SK-N-MC (cell line): ENCODE data around the gene MEAF6.
"Not testable (repeated sequence)": the region's sequence is repeated elsewhere in the genome, so short reads cannot be mapped to it uniquely, and the experiment has no call there.

Experiments used
- DNase-seq: peaks from one replicate; pipeline ENCODE4 v3.0.0-alpha.2; 2011; ENCODE audit warnings: low read depth, low spot score
- H3K27ac ChIP-seq: fragments of 200-600 bp; sonication (generic); 2 replicates; pipeline ENCODE4 v1.5.1; 2016; ENCODE audit warnings: mixed run types
- H3K36me3 ChIP-seq: fragments of 200-600 bp; sonication (generic); 2 replicates; pipeline ENCODE4 v1.6.1; 2017; ENCODE audit warnings: antibody characterized with exemption, low read length, mixed read lengths; ENCODE audit not compliant: insufficient read depth
- H3K4me3 ChIP-seq: fragments of 200-600 bp; sonication (generic); 2 replicates; pipeline ENCODE4 v1.5.1; 2016
- H3K9ac ChIP-seq: fragments of 200-600 bp; sonication (generic); 2 replicates; pipeline ENCODE4 v1.8.0; 2017; ENCODE audit warnings: mixed run types, mixed read lengths; ENCODE audit not compliant: insufficient read length
- H3K9me3 ChIP-seq: fragments of 200-600 bp; sonication (generic); 2 replicates; pipeline ENCODE4 v1.6.1; 2017; ENCODE audit warnings: low read depth, mild to moderate bottlenecking, antibody characterized with exemption, low read length, moderate library complexity, mixed read lengths
- EZH2 ChIP-seq: fragments of 200-600 bp; sonication (generic); IDR thresholded peaks from one replicate; pipeline ENCODE4 v1.6.1; 2017; ENCODE audit warnings: antibody characterized with exemption
- FOXP2 ChIP-seq: optimal IDR thresholded peaks from 2 replicates; pipeline ENCODE3; 2011; ENCODE audit warnings: mild to moderate bottlenecking, moderate library complexity; ENCODE audit not compliant: insufficient read depth; ENCODE audit errors: extremely low read length, control extremely low read depth
- POLR2AphosphoS5 ChIP-seq: IDR thresholded peaks from 2 replicates; pipeline ENCODE4 v1.6.1; 2012; ENCODE audit warnings: mild to moderate bottlenecking, low read depth, low read length, borderline replicate concordance

The MEAF6 gene

GRCh38 chr1:37537378-37537777 lies 22.8 kb upstream of the MEAF6 start:
- Histone ChIP-seq H3K27ac (no peak overlapping the region), H3K4me3 (no peak overlapping the region), H3K9ac (no peak overlapping the region), H3K9me3 (no peaks in the 10 kb centered on the region), H3K36me3 (peaks cover 47% of the 10 kb centered on the region)
- TF ChIP-seq EZH2 (no peak), FOXP2 (no peak)
- DNase-seq: no peak

DNA sequence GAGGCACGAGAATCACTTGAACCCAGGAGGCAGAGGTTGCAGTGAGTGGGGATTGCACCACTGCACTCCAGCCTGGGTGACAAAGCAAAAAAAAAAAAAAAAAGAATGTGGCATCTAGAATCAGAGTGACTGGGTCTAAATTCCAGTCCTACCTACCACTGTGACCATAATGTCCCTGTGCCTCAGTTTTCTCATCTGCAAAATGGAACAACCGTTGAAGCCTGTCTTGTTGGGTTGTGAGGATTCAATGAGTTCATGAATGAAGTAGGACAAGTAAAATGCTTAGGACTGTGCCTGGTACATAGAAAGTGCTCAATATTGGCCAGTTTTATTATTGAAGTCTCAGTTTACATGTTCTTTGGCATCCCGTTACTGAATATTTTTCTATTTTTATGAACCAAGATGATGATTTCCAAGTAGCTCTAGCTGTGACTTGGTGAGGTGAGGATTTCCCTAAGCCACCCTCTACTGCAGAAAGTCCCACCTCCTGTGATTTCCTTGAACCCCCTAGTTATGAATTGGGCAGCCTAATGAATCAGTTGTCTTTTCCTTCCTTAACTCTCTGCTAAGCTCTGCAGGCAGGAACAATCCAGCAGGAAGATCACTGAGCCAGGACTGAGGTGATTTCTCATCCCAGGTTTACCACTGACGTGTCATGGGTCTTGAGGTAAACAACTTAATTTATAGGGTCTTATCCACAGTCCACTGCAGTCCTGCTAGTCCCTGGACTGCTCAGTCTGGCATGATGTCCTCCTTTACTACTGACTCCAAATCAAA lies 18.9 kb upstream of the MEAF6 start:
- no peak overlapping the region for H3K4me3 ChIP-seq
- no peak overlapping the region for H3K9ac ChIP-seq
- peaks cover 20% of the 10 kb centered on the region for H3K36me3 ChIP-seq
- DNase-seq: no peak
- TF ChIP-seq FOXP2 (no peak), POLR2AphosphoS5 (no peak), EZH2 (no peak)
- H3K27ac ChIP-seq: no peak overlapping the region
- no peaks in the 10 kb centered on the region for H3K9me3 ChIP-seq

- not testable (repeated sequence) for DNase-seq, H3K9me3 ChIP-seq
- peaks cover 15% of the 10 kb centered on the region for H3K36me3 ChIP-seq
Measured at GRCh38 chr1:37532418-37533156, 18.0 kb upstream of the MEAF6 start.

DNA sequence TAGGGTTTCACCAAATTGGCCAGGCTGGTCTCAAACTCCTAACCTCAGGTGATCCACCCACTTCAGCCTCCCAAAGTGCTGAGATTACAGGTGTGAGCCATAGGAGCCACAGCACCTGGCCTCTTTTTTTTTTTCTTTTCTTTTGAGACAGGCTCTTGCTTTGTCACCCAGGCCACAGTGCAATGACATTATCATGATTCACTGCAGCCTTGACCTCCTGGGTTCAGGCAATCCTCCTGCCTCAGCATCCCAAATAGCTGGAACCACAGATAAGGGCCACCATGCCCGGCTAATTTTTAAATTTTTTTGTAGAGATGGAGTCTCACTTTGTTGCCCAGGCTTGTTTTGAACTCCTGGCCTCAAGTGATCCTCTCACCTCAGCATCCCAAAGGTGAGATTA lies 15.3 kb upstream of the MEAF6 start:
- not testable (repeated sequence) for H3K9ac ChIP-seq, H3K27ac ChIP-seq, H3K36me3 ChIP-seq, DNase-seq, H3K9me3 ChIP-seq, H3K4me3 ChIP-seq

More at GRCh38 chr1:37532418-37533156, 18.0 kb upstream of the MEAF6 start:
- H3K4me3 ChIP-seq, H3K9ac ChIP-seq, H3K27ac ChIP-seq: not testable (repeated sequence)

DNA sequence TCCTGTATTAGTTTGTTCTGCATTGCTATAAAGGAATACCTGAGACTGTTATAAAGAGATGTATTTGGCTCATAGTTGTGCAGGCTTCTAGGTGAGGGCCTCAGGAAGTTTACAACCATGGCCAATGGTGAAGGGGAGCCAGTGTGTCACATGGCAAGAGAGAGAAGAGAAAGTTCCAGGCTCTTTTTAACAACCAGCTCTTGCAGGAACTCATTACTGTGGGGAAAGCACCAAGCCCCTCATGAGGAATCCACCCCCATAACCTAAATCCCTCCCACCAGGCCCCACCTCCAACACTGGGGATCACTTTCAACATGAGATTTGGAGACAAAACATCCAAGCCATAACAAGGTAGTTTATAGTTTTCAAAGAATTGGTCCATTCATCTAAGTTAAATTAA lies 5.0 kb upstream of the MEAF6 start:
- TF ChIP-seq POLR2AphosphoS5 (no peak), FOXP2 (no peak), EZH2 (no peak)
- H3K4me3 ChIP-seq: no peak overlapping the region
- H3K9ac ChIP-seq: no peak overlapping the region
- H3K9me3 ChIP-seq: no peaks in the 10 kb centered on the region
- H3K36me3 ChIP-seq: no peaks in the 10 kb centered on the region
- DNase-seq: no peak
- no peak overlapping the region for H3K27ac ChIP-seq

DNA sequence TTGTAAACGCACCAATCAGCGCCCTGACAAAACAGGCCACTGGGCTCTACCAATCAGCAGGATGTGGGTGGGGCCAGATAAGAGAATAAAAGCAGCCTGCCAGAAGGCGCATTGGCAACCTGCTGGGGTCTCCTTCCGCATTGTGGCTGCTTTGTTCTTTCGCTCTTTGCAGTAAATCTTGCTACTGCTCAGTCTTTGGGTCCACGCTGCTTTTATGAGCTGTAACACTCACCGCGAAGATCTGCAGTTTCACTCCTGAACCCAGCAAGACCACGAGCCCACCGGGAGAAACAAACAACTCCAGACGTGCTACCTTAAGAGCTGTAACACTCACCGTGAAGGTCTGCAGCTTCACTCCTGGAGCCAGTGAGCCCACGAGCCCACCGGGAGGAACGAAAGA lies 4.4 kb upstream of the MEAF6 start:
- H3K4me3 ChIP-seq, H3K9me3 ChIP-seq, H3K27ac ChIP-seq, H3K36me3 ChIP-seq, H3K9ac ChIP-seq, DNase-seq: not testable (repeated sequence)

DNA sequence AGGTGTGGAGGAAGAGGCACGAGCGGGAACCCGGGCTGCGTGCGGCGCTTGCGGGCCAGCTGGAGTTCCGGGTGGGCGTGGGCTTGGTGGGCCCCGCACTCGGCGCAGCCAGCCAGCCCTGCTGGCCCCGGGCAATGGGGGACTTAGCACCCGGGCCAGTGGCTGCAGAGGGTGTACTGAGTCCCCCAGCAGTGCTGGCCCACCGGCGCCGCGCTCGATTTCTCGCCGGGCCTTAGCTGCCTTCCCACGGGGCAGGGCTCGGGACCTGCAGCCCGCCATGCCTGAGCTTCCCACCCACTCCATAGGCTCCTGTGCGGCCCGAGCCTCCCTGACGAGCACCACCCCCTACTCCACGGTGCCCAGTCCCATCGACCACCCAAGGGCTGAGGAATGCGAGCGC lies 3.7 kb upstream of the MEAF6 start:
- not testable (repeated sequence) for H3K9ac ChIP-seq, DNase-seq, H3K27ac ChIP-seq, H3K9me3 ChIP-seq, H3K36me3 ChIP-seq, H3K4me3 ChIP-seq

- H3K9ac ChIP-seq: no peak overlapping the region
- no peak overlapping the region for H3K4me3 ChIP-seq
- DNase-seq: no peak
- no peaks in the 10 kb centered on the region for H3K9me3 ChIP-seq
- TF ChIP-seq EZH2 (no peak), FOXP2 (no peak), POLR2AphosphoS5 (no peak)
- peaks cover 9% of the 10 kb centered on the region; the same call in 1 of the 2 replicates for H3K36me3 ChIP-seq
- H3K27ac ChIP-seq: no peak overlapping the region
Measured at GRCh38 chr1:37517569-37517968, 3.0 kb upstream of the MEAF6 start.

- H3K27ac ChIP-seq: no peak overlapping the region
- peak overlapping the region; percentile 83 for H3K4me3 ChIP-seq
- no peaks in the 10 kb centered on the region for H3K9me3 ChIP-seq
- no peak for DNase-seq
- peak overlapping the region; percentile 72 for H3K9ac ChIP-seq
- TF ChIP-seq POLR2AphosphoS5: no peak
- TF ChIP-seq EZH2: no peak
- TF ChIP-seq FOXP2: no peak
- H3K36me3 ChIP-seq: peaks cover 23% of the 10 kb centered on the region
Measured at GRCh38 chr1:37515185-37516034, 844 bp upstream of the MEAF6 start.
